Activated B cell treated with CpG ODN at 0.5 μM for 24 hours (primary cell): ENCODE results near the gene RANBP17. TPM values are rescaled to one million over a fixed set of nuclear protein-coding genes. Genes with fewer than 3 reads are reported as not detected.

Source experiments
- ATAC-seq: fragments of 200-7000 bp; cut with Tn5 transposase; one replicate; pipeline ENCODE4 v1.10.0; 2021; ENCODE audit warnings: low read depth, mild to moderate bottlenecking, moderate library complexity
- CTCF ChIA-PET: fragments of 350-600 bp; sonication (Branson Sonifier 250); formaldehyde crosslinking; loops from one replicate; lab custom pipeline; 2021; ENCODE audit warnings: antibody characterized with exemption; lab: Charles Lee
- POLR2A ChIA-PET: fragments of 350-600 bp; sonication (Branson Sonifier 250); formaldehyde crosslinking; loops from one replicate; lab custom pipeline; 2021; ENCODE audit warnings: antibody characterized with exemption; lab: Charles Lee
- DNase-seq: peaks from one replicate; pipeline ENCODE4 v3.0.0; 2022
- H3K27ac Mint-ChIP-seq: one replicate; pipeline ENCODE4 v1.8.0; 2020; ENCODE audit warnings: mixed read lengths
- H3K27me3 Mint-ChIP-seq: one replicate; pipeline ENCODE4 v1.8.0; 2021; ENCODE audit warnings: mixed read lengths
- H3K36me3 Mint-ChIP-seq: one replicate; pipeline ENCODE4 v1.8.0; 2021; ENCODE audit warnings: low read depth, mixed read lengths
- H3K4me1 Mint-ChIP-seq: one replicate; pipeline ENCODE4 v1.8.0; 2021; ENCODE audit warnings: mixed read lengths
- H3K4me3 Mint-ChIP-seq: one replicate; pipeline ENCODE4 v1.8.0; 2020; ENCODE audit warnings: mild to moderate bottlenecking, mixed read lengths
- H3K9me3 Mint-ChIP-seq: one replicate; pipeline ENCODE4 v1.8.0; 2020; ENCODE audit warnings: mixed read lengths
- CTCF ChIP-seq: fragments of 200-600 bp; IDR thresholded peaks from one replicate; pipeline ENCODE4 v1.8.0; 2022; ENCODE audit warnings: antibody characterized with exemption, mild to moderate bottlenecking
- intact Hi-C: fragments of 100-400 bp; cut with micrococcal nuclease; formaldehyde crosslinking; loops from one replicate; pipeline ENCODE4 v1.15.1; 2024
- total RNA-seq: library from RNA; stranded (reverse); gene quantifications from 2 replicates; pipeline ENCODE4 v1.2.3, GENCODE V29; 2022

The RANBP17 gene
- total RNA-seq, 1 donor from 2014 or later, result not detected

- TF ChIP-seq CTCF, result no peak
- Mint-ChIP-seq H3K4me1 (peaks cover 6% of the 10 kb centered on the region), H3K4me3 (no peak overlapping the region), H3K27ac (no peak overlapping the region), H3K36me3 (no peaks in the 10 kb centered on the region), H3K9me3 (no peaks in the 10 kb centered on the region), H3K27me3 (peaks cover 2% of the 10 kb centered on the region)
- DNase-seq (no peak), ATAC-seq (no peak)
- CTCF ChIA-PET, result no interaction called here
- intact Hi-C loops, result no loop called here
- POLR2A ChIA-PET, result no interaction called here
These were observed 288.0 kb downstream of the RANBP17 start for GRCh38 chr5:171149772-171150171.

- POLR2A ChIA-PET, result no interaction called here
- Mint-ChIP-seq H3K9me3 (no peaks in the 10 kb centered on the region), H3K4me3 (no peak overlapping the region), H3K4me1 (peaks cover 6% of the 10 kb centered on the region), H3K36me3 (no peaks in the 10 kb centered on the region), H3K27ac (no peak overlapping the region), H3K27me3 (peaks cover 7% of the 10 kb centered on the region)
- CTCF ChIA-PET, result no interaction called here
- DNase-seq, result no peak
- no peak for TF ChIP-seq CTCF
- intact Hi-C loops, result no loop called here
- no peak for ATAC-seq
These were observed 290.6 kb downstream of the RANBP17 start for GRCh38 chr5:171152382-171152781.

GRCh38 chr5:171155621-171156020 is 293.8 kb downstream of the RANBP17 start:
- intact Hi-C loops, result no loop called here
- ATAC-seq (no peak), DNase-seq (no peak)
- CTCF ChIA-PET, result no interaction called here
- Mint-ChIP-seq H3K27ac (no peak overlapping the region), H3K36me3 (no peaks in the 10 kb centered on the region), H3K9me3 (no peaks in the 10 kb centered on the region), H3K4me3 (no peak overlapping the region), H3K4me1 (peaks cover 6% of the 10 kb centered on the region), H3K27me3 (peaks cover 7% of the 10 kb centered on the region)
- TF ChIP-seq CTCF, result no peak
- POLR2A ChIA-PET, result no interaction called here

- ATAC-seq (no peak), DNase-seq (no peak)
- no peak overlapping the region for H3K4me3 Mint-ChIP-seq
- POLR2A ChIA-PET, result no interaction called here
- intact Hi-C loops, result no loop called here
- no peaks in the 10 kb centered on the region for H3K9me3 Mint-ChIP-seq
- peaks cover 7% of the 10 kb centered on the region for H3K27me3 Mint-ChIP-seq
- no peak for TF ChIP-seq CTCF
- CTCF ChIA-PET, result no interaction called here
- peaks cover 6% of the 10 kb centered on the region for H3K4me1 Mint-ChIP-seq
- H3K27ac Mint-ChIP-seq, result no peak overlapping the region
- no peaks in the 10 kb centered on the region for H3K36me3 Mint-ChIP-seq
These were observed 295.5 kb downstream of the RANBP17 start for GRCh38 chr5:171157276-171157675.

- peaks cover 7% of the 10 kb centered on the region for H3K27me3 Mint-ChIP-seq
- DNase-seq (no peak), ATAC-seq (no peak)
- intact Hi-C loops, result no loop called here
- peaks cover 6% of the 10 kb centered on the region for H3K4me1 Mint-ChIP-seq
- CTCF ChIA-PET, result no interaction called here
- no peaks in the 10 kb centered on the region for H3K9me3 Mint-ChIP-seq
- H3K4me3 Mint-ChIP-seq, result no peak overlapping the region
- POLR2A ChIA-PET, result no interaction called here
- H3K27ac Mint-ChIP-seq, result no peak overlapping the region
- no peaks in the 10 kb centered on the region for H3K36me3 Mint-ChIP-seq
- no peak for TF ChIP-seq CTCF
These were observed 296.0 kb downstream of the RANBP17 start for GRCh38 chr5:171157775-171158174.
